Subcutaneous abdominal adipose tissue (tissue), 5 donors: ENCODE data around the gene MAP6.

ENCODE experiments used
- H3K27ac ChIP-seq: one replicate; pipeline ENCODE4 v1.7.0; 2013; ENCODE audit warnings: low read depth, mild to moderate bottlenecking, inconsistent platforms, low read length, moderate library complexity
- H3K27me3 ChIP-seq, 5 donors: one replicate each; pipeline ENCODE4 v1.7.0; 2013; ENCODE audit warnings: low read length in 5 of 5, inconsistent platforms in 1 of 5; ENCODE audit not compliant: control insufficient read depth in 5 of 5, insufficient read depth in 4 of 5
- H3K36me3 ChIP-seq, 5 donors: one replicate each; pipeline ENCODE4 v1.7.0; 2013; ENCODE audit warnings: low read length in 5 of 5; ENCODE audit not compliant: control insufficient read depth in 5 of 5, insufficient read depth in 5 of 5
- H3K4me1 ChIP-seq, 5 donors: one replicate each; pipeline ENCODE4 v1.7.0; 2013; ENCODE audit warnings: low read length in 5 of 5, mild to moderate bottlenecking in 3 of 5, moderate library complexity in 1 of 5; ENCODE audit not compliant: control insufficient read depth in 5 of 5, insufficient read depth in 5 of 5
- H3K4me3 ChIP-seq, 5 donors: one replicate each; pipeline ENCODE4 v1.7.0; 2013; ENCODE audit warnings: low read length in 5 of 5, low read depth in 1 of 5
- H3K9ac ChIP-seq, 5 donors: one replicate each; pipeline ENCODE4 v1.7.0; 2013; ENCODE audit warnings: low read length in 5 of 5, mild to moderate bottlenecking in 4 of 5, moderate library complexity in 3 of 5
- H3K9me3 ChIP-seq, 5 donors: one replicate each; pipeline ENCODE4 v1.7.0; 2013; ENCODE audit warnings: low read length in 5 of 5; ENCODE audit not compliant: control insufficient read depth in 5 of 5
- donor health status: healthy.
- donor health status: healthy.
- donor health status: healthy.
- donor health status: healthy.
- donor health status: healthy.

The MAP6 gene

GRCh38 chr11:75653532-75653931 lies 15.3 kb downstream of the MAP6 start:
- Histone ChIP-seq H3K27me3 (no peaks in the 10 kb centered on the region), H3K9ac (no peak overlapping the region), H3K4me1 (no peaks in the 10 kb centered on the region), H3K4me3 (no peak overlapping the region), H3K36me3 (no peaks in the 10 kb centered on the region), H3K9me3 (no peaks in the 10 kb centered on the region), H3K27ac (no peak overlapping the region)

- no peaks in the 10 kb centered on the region for H3K4me1 ChIP-seq
- no peaks in the 10 kb centered on the region for H3K36me3 ChIP-seq
- H3K4me3 ChIP-seq, result no peak overlapping the region
- H3K9ac ChIP-seq, result no peak overlapping the region
- H3K9me3 ChIP-seq, result no peaks in the 10 kb centered on the region
- H3K27me3 ChIP-seq, result no peaks in the 10 kb centered on the region
- no peak overlapping the region for H3K27ac ChIP-seq
These were observed 15.9 kb downstream of the MAP6 start for GRCh38 chr11:75652936-75653335.

GRCh38 chr11:75651218-75651617 lies 17.6 kb downstream of the MAP6 start:
- H3K36me3 ChIP-seq, result no peaks in the 10 kb centered on the region
- no peaks in the 10 kb centered on the region for H3K27me3 ChIP-seq
- H3K9me3 ChIP-seq, result no peaks in the 10 kb centered on the region
- no peaks in the 10 kb centered on the region for H3K4me1 ChIP-seq
- H3K27ac ChIP-seq, result no peak overlapping the region
- H3K4me3 ChIP-seq, result no peak overlapping the region
- H3K9ac ChIP-seq, result no peak overlapping the region

DNA sequence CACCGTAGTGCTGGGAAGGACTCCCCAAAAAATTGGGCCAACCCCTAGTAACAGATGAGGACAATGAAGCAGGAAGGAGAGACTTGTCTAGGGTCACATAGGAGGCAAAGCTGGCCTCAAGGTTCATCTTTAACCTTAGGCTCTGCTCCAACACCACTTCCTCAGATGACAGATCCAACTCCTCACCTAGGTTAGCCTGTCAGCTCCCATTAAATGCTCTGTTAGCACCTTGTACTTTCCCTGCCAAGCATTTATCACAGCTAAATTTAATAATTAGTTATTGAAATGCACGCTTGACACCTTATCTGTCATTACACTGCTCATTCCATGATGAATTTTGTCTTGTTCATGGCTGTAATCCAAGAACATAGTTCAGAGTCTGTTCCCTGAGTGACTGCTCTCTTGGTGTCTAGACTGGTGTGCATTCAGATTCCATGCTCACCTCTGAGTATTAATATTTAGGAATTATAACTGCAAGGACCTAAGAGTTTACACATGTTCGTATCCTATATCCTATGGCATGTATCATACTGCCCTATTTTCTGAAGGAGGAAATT lies 18.6 kb downstream of the MAP6 start:
- Histone ChIP-seq H3K27me3 (no peaks in the 10 kb centered on the region), H3K4me3 (no peak overlapping the region), H3K27ac (no peak overlapping the region), H3K9me3 (no peaks in the 10 kb centered on the region), H3K4me1 (no peaks in the 10 kb centered on the region), H3K36me3 (no peaks in the 10 kb centered on the region), H3K9ac (no peak overlapping the region)

DNA sequence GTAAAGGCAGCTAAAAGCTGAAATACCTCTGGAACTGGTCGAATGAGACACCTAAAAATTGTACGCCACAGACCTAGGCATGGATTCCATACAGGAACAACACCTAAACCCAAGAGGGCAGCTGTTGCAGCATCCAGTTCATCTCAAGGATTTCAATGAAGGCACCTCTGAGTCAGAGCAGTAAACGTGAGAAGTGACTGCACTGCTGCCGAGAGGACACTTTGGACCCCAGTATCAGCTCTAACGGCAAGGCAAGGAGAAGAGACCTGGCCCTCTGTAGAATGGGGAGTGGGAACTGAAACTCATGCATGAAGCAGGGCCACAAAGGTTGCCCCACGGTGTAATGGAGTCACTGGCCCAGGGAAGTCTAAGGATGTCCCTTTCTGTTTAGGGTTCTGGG lies 23.9 kb downstream of the MAP6 start:
- no peak overlapping the region for H3K9ac ChIP-seq

GRCh38 chr11:75644370-75644769 lies 24.5 kb downstream of the MAP6 start:
- H3K4me1 ChIP-seq, result peaks cover 0 to 8% (median 6%) of the 10 kb centered on the region in 5 donors
- no peak overlapping the region for H3K9ac ChIP-seq

More for the DNA sequence above, 23.9 kb downstream of the MAP6 start:
- Histone ChIP-seq H3K4me1 (peaks cover 0 to 3% (median under 1%) of the 10 kb centered on the region in 5 donors), H3K4me3 (no peak overlapping the region), H3K27me3 (no peaks in the 10 kb centered on the region), H3K9me3 (no peaks in the 10 kb centered on the region), H3K36me3 (no peaks in the 10 kb centered on the region), H3K27ac (no peak overlapping the region)

GRCh38 chr11:75642402-75643113 lies 26.3 kb downstream of the MAP6 start:
- Histone ChIP-seq H3K4me3 (no peak overlapping the region), H3K4me1 (peaks cover 0 to 9% (median 6%) of the 10 kb centered on the region in 5 donors), H3K27ac (no peak overlapping the region), H3K9me3 (no peaks in the 10 kb centered on the region), H3K9ac (no peak overlapping the region), H3K36me3 (no peaks in the 10 kb centered on the region), H3K27me3 (no peaks in the 10 kb centered on the region)

More at GRCh38 chr11:75644370-75644769, 24.5 kb downstream of the MAP6 start:
- Histone ChIP-seq H3K9me3 (no peaks in the 10 kb centered on the region), H3K36me3 (no peaks in the 10 kb centered on the region), H3K27ac (no peak overlapping the region), H3K4me3 (no peak overlapping the region), H3K27me3 (no peaks in the 10 kb centered on the region)

DNA sequence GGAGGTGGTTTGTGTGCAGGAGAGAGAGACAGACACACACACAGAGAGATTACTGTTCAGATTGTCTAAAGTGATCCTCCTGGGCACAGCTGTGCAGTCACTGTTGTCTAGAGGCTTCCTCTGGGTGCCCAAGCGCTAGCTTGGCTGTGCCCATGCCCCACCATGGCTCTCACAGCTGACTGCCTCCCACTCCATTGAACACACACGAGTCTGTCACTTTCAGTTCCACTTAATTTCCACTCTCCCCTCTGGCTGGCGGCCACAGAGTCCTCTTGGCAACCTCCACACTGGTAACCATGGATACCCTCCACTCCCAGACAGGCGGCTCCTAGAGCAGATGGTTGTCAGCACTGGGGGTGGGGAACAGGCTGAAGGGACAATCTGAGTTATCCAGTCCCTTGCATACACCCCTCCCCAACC lies 29.1 kb downstream of the MAP6 start:
- no peaks in the 10 kb centered on the region for H3K36me3 ChIP-seq
- H3K27ac ChIP-seq, result no peak overlapping the region
- H3K9me3 ChIP-seq, result no peaks in the 10 kb centered on the region
- peak overlapping the region in 1 of 5 donors; percentile 51 for H3K4me3 ChIP-seq
- peak overlapping the region in 1 of 5 donors; percentile 56 for H3K9ac ChIP-seq
- no peaks in the 10 kb centered on the region for H3K27me3 ChIP-seq
- peaks cover 0 to 10% (median 8%) of the 10 kb centered on the region in 5 donors for H3K4me1 ChIP-seq

DNA sequence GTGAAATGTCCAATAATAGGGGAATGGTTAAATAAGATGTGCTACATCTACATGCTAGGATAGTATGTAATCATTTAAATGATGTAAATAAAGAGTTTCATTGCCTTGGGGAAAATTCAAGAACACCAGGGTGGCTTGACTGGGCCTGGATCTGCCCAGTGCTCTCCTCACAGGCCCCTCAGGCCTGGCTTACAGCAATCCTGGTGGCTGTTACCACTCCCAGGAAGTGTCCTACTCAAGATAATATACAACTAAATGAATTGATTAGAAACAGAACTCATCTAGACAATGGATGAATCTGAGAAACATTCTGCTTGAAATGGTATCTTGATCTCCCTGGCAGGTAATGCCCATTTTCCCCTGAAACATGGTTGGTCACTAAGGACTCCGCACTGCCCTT lies 30.8 kb downstream of the MAP6 start:
- Histone ChIP-seq H3K9ac (no peak overlapping the region), H3K4me1 (peaks cover 0 to 10% (median 8%) of the 10 kb centered on the region in 5 donors), H3K27ac (no peak overlapping the region), H3K27me3 (no peaks in the 10 kb centered on the region), H3K4me3 (no peak overlapping the region), H3K9me3 (no peaks in the 10 kb centered on the region), H3K36me3 (no peaks in the 10 kb centered on the region)

DNA sequence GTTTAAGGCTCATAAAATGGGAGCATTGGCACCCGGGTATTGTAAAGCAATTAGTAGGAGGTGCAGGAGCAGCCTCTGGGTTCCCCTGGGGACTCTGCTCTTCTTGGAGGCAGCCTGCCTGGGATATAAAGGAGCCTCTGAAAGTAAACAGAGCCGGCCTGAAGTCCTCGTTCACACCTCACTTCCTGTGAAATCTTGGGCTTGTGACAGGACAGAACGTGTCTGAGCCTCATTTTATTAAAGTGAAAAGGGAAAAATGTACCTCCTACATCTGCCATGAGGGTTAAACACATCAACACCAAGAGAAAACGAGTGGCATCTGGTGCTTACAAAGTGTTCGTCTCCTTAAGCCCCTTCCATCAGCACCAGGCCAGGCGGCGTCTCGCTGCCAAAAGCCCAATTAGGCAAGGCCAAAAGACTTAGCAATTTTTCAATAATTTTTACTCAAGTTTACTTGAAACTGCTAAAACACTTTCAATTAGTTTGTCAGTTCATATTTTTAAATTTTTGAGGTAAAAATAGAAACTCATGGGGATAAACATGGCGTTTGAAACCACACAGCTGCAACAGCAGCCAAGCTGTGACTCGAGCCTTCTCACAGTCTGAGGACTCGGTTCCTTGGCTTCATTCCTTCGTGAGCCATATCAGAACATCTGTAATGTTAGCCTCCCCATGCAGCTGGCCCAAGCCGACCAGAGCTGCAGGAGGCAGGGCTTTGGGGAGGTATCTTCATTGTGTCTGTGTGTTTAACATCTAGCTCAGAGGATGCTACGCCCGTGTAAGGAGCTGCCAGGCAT lies 33.6 kb downstream of the MAP6 start:
- Histone ChIP-seq H3K27ac (no peak overlapping the region), H3K4me3 (no peak overlapping the region)

More for the DNA sequence above, 33.6 kb downstream of the MAP6 start:
- H3K4me1 ChIP-seq, result peaks cover 0 to 10% (median 8%) of the 10 kb centered on the region in 5 donors
- H3K9ac ChIP-seq, result no peak overlapping the region
- no peaks in the 10 kb centered on the region for H3K36me3 ChIP-seq
- H3K9me3 ChIP-seq, result no peaks in the 10 kb centered on the region
- H3K27me3 ChIP-seq, result no peaks in the 10 kb centered on the region
